PC-9 (cell line): ENCODE results near the gene CACNA1H.

Source experiments
- EZH2 ChIP-seq: fragments of 200-600 bp; sonication (generic); IDR thresholded peaks from 2 replicates; pipeline ENCODE4 v1.8.0; 2017; ENCODE audit warnings: antibody characterized with exemption, low read depth
- TF ChIP-seq, protein P1 (sequence below): fragments of 200-600 bp; sonication (generic); conservative IDR thresholded peaks from 2 replicates; pipeline ENCODE4 v1.6.1; 2017; ENCODE audit warnings: mixed run types, antibody characterized with exemption, mild to moderate bottlenecking, moderate library complexity

DNA sequence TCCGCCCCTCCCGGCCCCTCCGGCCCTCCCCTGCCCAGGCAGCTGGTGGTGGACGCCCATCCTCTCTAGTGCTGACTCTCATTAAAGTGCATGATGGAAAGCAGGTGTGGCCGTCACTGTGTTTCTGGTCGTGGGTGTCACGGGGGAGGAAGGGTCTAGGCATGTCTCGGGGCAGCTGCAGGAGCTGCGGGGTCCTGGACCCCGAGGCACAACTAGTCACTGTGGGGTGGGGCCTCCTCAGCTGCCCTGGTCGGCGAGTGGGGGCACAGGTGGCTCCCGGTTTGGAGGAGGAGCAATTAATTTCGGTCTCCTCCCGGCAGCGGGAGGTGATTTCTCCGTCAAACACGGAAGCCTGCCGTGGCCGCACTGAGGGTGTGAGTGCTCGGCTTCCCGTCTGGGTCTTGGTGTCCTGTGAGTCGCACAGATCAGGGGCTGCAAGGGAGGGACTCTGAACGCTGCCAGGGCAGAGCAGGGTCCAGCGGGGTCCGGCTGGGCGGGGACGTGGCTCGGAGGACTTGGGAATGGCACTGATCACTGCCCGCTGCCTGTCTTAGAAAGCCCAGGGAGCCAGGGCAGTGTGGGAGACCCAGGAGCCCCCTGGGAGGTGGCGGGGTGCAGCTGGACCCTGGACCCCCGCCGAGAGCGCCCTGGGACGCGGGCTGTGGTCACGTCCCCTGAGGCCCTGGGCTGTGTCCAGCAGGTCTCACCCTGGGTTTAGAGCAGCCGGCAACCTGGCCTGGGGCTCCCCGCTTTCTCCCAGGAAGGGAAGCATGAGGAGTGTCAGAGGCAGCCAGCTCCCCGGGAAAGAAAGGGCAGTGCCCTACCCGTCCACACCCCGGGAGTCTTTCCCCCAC is 106.2 kb downstream of the CACNA1H start:
- TF ChIP-seq, protein P1, sequence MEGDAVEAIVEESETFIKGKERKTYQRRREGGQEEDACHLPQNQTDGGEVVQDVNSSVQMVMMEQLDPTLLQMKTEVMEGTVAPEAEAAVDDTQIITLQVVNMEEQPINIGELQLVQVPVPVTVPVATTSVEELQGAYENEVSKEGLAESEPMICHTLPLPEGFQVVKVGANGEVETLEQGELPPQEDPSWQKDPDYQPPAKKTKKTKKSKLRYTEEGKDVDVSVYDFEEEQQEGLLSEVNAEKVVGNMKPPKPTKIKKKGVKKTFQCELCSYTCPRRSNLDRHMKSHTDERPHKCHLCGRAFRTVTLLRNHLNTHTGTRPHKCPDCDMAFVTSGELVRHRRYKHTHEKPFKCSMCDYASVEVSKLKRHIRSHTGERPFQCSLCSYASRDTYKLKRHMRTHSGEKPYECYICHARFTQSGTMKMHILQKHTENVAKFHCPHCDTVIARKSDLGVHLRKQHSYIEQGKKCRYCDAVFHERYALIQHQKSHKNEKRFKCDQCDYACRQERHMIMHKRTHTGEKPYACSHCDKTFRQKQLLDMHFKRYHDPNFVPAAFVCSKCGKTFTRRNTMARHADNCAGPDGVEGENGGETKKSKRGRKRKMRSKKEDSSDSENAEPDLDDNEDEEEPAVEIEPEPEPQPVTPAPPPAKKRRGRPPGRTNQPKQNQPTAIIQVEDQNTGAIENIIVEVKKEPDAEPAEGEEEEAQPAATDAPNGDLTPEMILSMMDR = no peak
- TF ChIP-seq EZH2 = no peak
